BLaER1 treated with 17β-estradiol and CSF1 and Interleukin-3, amounts not matched to agents 10 nM and 100 nM (cell line): ENCODE data around the gene HDAC7.
A peak's percentile ranks its signal among the peaks of the same experiment; 100 is the strongest.

Source experiments
- H3K27ac ChIP-seq, 11 experiments: shearing (Covaris generic); formaldehyde crosslinking; 2 replicates each; pipeline ENCODE4 v1.8.1; 2022
- H3K27me3 ChIP-seq, 11 experiments: shearing (Covaris generic); formaldehyde crosslinking; 2 replicates each; pipeline ENCODE4 v1.8.1; 2022
- H3K36me3 ChIP-seq, 11 experiments: shearing (Covaris generic); formaldehyde crosslinking; 2 replicates each; pipeline ENCODE4 v1.8.1; 2022
- H3K4me1 ChIP-seq, 10 experiments: shearing (Covaris generic); formaldehyde crosslinking; 2 replicates each; pipeline ENCODE4 v1.8.1; 2022
- H3K4me2 ChIP-seq, 11 experiments: shearing (Covaris generic); formaldehyde crosslinking; 2 replicates each; pipeline ENCODE4 v1.8.1; 2022
- H3K4me3 ChIP-seq, 10 experiments: shearing (Covaris generic); formaldehyde crosslinking; 2 replicates each; pipeline ENCODE4 v1.8.1; 2022
- H3K9ac ChIP-seq, 11 experiments: shearing (Covaris generic); formaldehyde crosslinking; 2 replicates each; pipeline ENCODE4 v1.8.1; 2022
- H3K9me3 ChIP-seq, 11 experiments: shearing (Covaris generic); formaldehyde crosslinking; replicated peaks in 1 of 11; 2 replicates each; pipeline ENCODE4 v1.8.1; 2022
- H4K20me1 ChIP-seq, 11 experiments: shearing (Covaris generic); formaldehyde crosslinking; 2 replicates each; pipeline ENCODE4 v1.8.1; 2022
- Cebpa-rat ChIP-seq, 11 experiments: shearing (Covaris generic); IDR thresholded peaks; 2 replicates each; pipeline ENCODE4 v1.8.1; 2022

The HDAC7 gene

GRCh38 chr12:47828976-47829482 is 9.3 kb upstream of the HDAC7 start:
- H3K4me3 ChIP-seq: peak overlapping the region in 1 of 10 experiments; percentile 7; a peak in 2 of 20 replicates
- H3K27ac ChIP-seq: peak overlapping the region in 10 of 11 experiments; percentile 15 to 72 (median 61); a peak in 16 of 22 replicates
- peaks cover 45 to 99% (median 70%) of the 10 kb centered on the region in 10 experiments for H3K4me1 ChIP-seq
- H3K9ac ChIP-seq: peak overlapping the region in 6 of 11 experiments; percentile 25 to 56 (median 40); a peak in 6 of 22 replicates
- H3K9me3 ChIP-seq: no peaks in the 10 kb centered on the region
- peak overlapping the region; percentile 70 to 93 (median 80) for H3K4me2 ChIP-seq
- no peaks in the 10 kb centered on the region for H4K20me1 ChIP-seq
- no peaks in the 10 kb centered on the region for H3K27me3 ChIP-seq
- no peak for TF ChIP-seq Cebpa-rat (IDR thresholded peaks at IDR 0.05)
- H3K36me3 ChIP-seq: no peaks in the 10 kb centered on the region

GRCh38 chr12:47828008-47828975 is 8.6 kb upstream of the HDAC7 start:
- H3K9ac ChIP-seq: no peak overlapping the region; a peak in 1 of 22 replicates
- H3K9me3 ChIP-seq: no peaks in the 10 kb centered on the region
- no peaks in the 10 kb centered on the region for H3K27me3 ChIP-seq
- no peak overlapping the region for H3K4me3 ChIP-seq
- no peaks in the 10 kb centered on the region for H4K20me1 ChIP-seq
- peak overlapping the region in 6 of 11 experiments; percentile 1 to 72 (median 64); a peak in 6 of 22 replicates for H3K27ac ChIP-seq
- H3K36me3 ChIP-seq: no peaks in the 10 kb centered on the region
- H3K4me1 ChIP-seq: peaks cover 46 to 99% (median 70%) of the 10 kb centered on the region in 10 experiments
- peak overlapping the region; percentile 70 to 93 (median 80); a peak in 21 of 22 replicates for H3K4me2 ChIP-seq
- TF ChIP-seq Cebpa-rat (IDR thresholded peaks at IDR 0.05): no peak

DNA sequence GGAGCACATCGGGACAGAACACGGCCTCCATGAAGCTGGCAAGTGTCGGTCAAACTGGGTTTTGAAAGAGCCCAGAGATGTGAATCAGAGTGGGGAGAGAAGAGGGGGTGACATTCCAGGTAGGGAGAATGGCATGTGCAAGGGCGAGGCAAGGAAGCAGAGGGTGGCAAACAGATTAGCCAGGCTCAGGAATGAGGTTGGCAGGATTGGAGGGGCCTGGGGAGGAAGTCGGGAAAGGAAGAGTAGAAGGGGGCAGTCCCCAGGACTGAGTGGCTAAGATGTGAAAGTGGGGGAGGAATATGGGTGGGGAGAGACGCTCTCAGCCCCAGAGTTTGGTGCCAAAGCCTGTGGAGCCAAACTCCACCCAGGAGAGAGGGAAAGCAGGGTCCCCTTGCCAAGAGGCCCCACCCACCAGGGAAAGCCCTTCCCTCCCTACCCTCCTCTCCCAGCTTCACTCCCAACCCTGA is 5.5 kb upstream of the HDAC7 start:
- no peaks in the 10 kb centered on the region for H3K36me3 ChIP-seq
- H3K4me1 ChIP-seq: peaks cover 64 to 97% (median 79%) of the 10 kb centered on the region in 10 experiments
- H3K4me3 ChIP-seq: no peak overlapping the region
- peak overlapping the region in 7 of 11 experiments; percentile 25 to 99 (median 93); a peak in 11 of 22 replicates for H3K4me2 ChIP-seq
- no peaks in the 10 kb centered on the region for H3K9me3 ChIP-seq
- no peak overlapping the region for H3K27ac ChIP-seq
- TF ChIP-seq Cebpa-rat (IDR thresholded peaks at IDR 0.05): no peak
- no peak overlapping the region for H3K9ac ChIP-seq
- no peaks in the 10 kb centered on the region for H3K27me3 ChIP-seq
- no peaks in the 10 kb centered on the region for H4K20me1 ChIP-seq

DNA sequence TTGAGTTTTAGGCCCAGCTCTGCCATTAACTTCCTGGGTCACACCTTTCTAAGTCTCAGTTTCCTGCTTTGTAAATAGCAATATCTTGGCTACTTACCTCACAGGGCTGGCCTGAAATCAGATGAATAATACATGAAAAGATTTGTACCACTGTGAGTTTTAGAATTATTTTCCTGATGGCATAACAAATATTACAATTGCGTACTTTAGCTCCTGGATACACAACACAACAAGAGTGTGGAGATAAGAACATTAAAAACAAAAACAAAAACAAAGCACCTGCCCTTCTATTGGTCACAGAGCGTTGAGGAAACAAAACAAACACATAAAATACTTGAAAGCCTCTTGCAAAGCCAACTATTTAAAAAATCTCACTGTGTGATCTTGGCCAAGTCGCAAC is 4.9 kb upstream of the HDAC7 start:
- Histone ChIP-seq H3K9me3 (no peaks in the 10 kb centered on the region), H3K9ac (no peak overlapping the region), H3K4me2 (peak overlapping the region; percentile 48 to 99 (median 93); a peak in 20 of 22 replicates), H4K20me1 (no peaks in the 10 kb centered on the region), H3K4me3 (no peak overlapping the region), H3K4me1 (peaks cover 63 to 91% (median 76%) of the 10 kb centered on the region in 10 experiments), H3K27ac (peak overlapping the region in 4 of 11 experiments; percentile 1 to 17 (median 13); a peak in 1 of 22 replicates), H3K27me3 (no peaks in the 10 kb centered on the region), H3K36me3 (no peaks in the 10 kb centered on the region)
- TF ChIP-seq Cebpa-rat (IDR thresholded peaks at IDR 0.05): no peak

DNA sequence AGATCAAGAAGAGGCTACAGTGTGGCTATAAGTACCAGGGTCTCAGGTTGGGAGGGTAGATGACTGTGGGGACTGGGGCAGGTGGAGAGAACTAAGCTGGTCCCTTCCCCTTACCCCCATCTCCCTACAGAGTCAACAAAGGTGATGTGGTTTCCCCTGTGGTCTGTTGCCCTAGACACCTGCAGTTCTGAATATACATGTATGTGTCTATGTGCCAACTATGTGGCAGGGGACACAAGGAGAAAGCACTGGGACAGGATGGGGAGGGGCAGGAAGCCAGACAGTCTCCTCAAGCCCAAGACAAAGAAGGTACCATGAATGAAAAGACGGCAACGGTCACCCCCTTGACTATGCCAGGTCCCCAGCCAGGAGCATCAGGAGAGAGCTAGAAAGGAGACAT is 4.5 kb upstream of the HDAC7 start:
- Histone ChIP-seq H3K4me2 (peak overlapping the region; percentile 48 to 99 (median 93)), H3K9ac (no peak overlapping the region), H3K27ac (peak overlapping the region in 5 of 11 experiments; percentile 1 to 30 (median 14); a peak in 2 of 22 replicates)

DNA sequence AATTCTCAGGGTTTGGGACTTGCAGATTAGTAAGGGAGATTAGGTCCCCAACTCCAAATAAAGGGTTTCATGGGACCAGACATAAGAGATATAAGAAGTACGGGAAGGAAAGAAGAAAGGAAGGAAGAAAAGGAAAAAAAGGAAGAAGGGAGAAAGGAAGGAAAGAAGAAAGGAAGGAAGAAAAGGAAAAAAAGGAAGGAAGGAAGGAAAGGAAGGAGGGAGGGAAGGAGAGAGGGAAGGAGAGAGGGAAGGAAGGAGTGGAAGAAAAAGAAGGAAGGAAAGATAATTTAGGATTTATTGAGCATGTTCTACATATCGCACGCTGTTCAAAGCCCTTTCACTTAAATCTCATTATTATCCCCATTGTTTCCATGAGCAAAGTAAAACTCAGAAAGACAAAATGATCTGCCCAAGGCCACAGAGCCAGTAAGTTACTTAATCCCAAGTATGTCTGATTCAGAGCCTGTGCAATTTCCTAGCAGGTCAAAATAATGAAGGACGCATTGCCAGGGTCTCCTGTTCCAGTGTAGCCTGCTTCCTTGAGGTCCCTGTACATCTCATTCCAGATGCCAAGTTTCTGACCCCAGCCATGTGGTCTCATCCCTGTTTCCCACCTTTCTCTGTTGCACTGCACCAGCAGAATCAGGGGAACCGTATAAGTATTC is 3.9 kb upstream of the HDAC7 start:
- no peak for TF ChIP-seq Cebpa-rat (IDR thresholded peaks at IDR 0.05)
- Histone ChIP-seq H3K27me3 (no peaks in the 10 kb centered on the region), H3K4me1 (peaks cover 54 to 81% (median 68%) of the 10 kb centered on the region in 10 experiments), H3K9me3 (no peaks in the 10 kb centered on the region), H3K4me3 (no peak overlapping the region), H3K27ac (peak overlapping the region in 1 of 11 experiments; percentile 30; a peak in 1 of 22 replicates), H3K9ac (no peak overlapping the region), H4K20me1 (peaks cover 0 to 7% (median 5%) of the 10 kb centered on the region in 11 experiments; a peak in 9 of 22 replicates), H3K36me3 (0 out of 22 replicates have a peak, but pooled peaks cover 0 to under 1% (median 0%) of the 10 kb centered on the region in 11 experiments), H3K4me2 (peak overlapping the region; percentile 48 to 99 (median 93))

More for the DNA sequence above, 4.5 kb upstream of the HDAC7 start:
- TF ChIP-seq Cebpa-rat (IDR thresholded peaks at IDR 0.05): no peak
- H3K4me1 ChIP-seq: peaks cover 59 to 87% (median 72%) of the 10 kb centered on the region in 10 experiments
- H3K36me3 ChIP-seq: no peaks in the 10 kb centered on the region
- H3K9me3 ChIP-seq: no peaks in the 10 kb centered on the region
- H3K4me3 ChIP-seq: no peak overlapping the region
- no peaks in the 10 kb centered on the region for H3K27me3 ChIP-seq
- H4K20me1 ChIP-seq: peaks cover 0 to under 1% (median 0%) of the 10 kb centered on the region in 11 experiments; a peak in 4 of 22 replicates

DNA sequence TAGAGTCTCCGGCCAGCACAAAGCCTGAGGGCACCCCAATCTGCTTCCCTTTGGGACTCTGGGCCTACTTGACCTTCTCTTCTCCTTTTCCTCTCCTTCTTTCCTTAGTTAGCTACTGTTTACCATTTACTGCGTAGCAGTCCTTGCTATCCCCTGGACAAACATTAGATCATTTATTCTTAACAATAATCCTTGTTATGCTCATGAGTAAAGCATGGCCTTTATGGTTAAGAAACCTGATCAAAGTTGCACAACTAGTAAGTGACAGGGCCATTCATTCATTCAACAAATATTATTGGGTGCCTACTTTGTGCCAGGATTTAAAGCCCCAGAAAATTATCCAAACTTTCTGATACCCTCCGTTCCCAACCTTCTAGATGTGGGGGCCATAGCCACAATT is 3.2 kb upstream of the HDAC7 start:
- Histone ChIP-seq H3K4me2 (peak overlapping the region; percentile 72 to 99 (median 93)), H3K9me3 (no peaks in the 10 kb centered on the region), H3K9ac (peak overlapping the region in 1 of 11 experiments; percentile 26; a peak in 1 of 22 replicates), H3K27ac (peak overlapping the region in 8 of 11 experiments; percentile 5 to 50 (median 28); a peak in 11 of 22 replicates), H3K4me1 (peaks cover 54 to 81% (median 68%) of the 10 kb centered on the region in 10 experiments), H3K4me3 (no peak overlapping the region), H3K27me3 (no peaks in the 10 kb centered on the region), H4K20me1 (peaks cover 0 to 13% (median 12%) of the 10 kb centered on the region in 11 experiments; a peak in 13 of 22 replicates), H3K36me3 (peaks cover 0 to 8% (median 1%) of the 10 kb centered on the region in 11 experiments; a peak in 5 of 22 replicates)
- TF ChIP-seq Cebpa-rat (IDR thresholded peaks at IDR 0.05): no peak

DNA sequence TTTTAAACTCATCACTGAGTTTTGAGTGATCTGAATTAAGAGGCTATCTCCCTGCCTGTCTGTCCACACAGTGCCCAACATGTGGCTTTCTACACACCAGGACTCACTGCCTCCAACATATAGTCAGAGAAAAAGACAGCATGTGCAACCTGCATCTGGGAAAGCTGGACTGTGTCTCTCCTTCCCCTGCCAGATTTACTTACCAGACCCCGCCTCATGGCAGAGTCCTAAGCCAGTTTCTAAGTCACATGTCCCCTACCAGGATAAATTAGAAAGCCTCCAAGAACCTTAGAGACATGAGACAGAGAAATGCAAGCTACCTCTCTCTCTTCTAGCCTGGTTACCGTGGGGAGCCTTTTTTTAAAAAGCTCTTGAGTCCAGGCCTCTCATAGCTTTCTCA is 2.7 kb upstream of the HDAC7 start:
- H4K20me1 ChIP-seq: peaks cover 0 to 18% (median 16%) of the 10 kb centered on the region in 11 experiments; a peak in 15 of 22 replicates
- H3K4me3 ChIP-seq: no peak overlapping the region
- peaks cover 0 to 12% (median 3%) of the 10 kb centered on the region in 11 experiments; a peak in 6 of 22 replicates for H3K36me3 ChIP-seq
- peaks cover 58 to 81% (median 70%) of the 10 kb centered on the region in 10 experiments for H3K4me1 ChIP-seq
- H3K27me3 ChIP-seq: no peaks in the 10 kb centered on the region
- H3K9ac ChIP-seq: peak overlapping the region in 1 of 11 experiments; percentile 26; a peak in 1 of 22 replicates
- no peak for TF ChIP-seq Cebpa-rat (IDR thresholded peaks at IDR 0.05)
- no peaks in the 10 kb centered on the region for H3K9me3 ChIP-seq
- peak overlapping the region; percentile 72 to 99 (median 93) for H3K4me2 ChIP-seq
- H3K27ac ChIP-seq: peak overlapping the region in 8 of 11 experiments; percentile 5 to 50 (median 28); a peak in 11 of 22 replicates
